Gastroesophageal sphincter (tissue), 4 donors: ENCODE results near the gene MRPL52. TPM values are rescaled to one million over a fixed set of nuclear protein-coding genes. Genes with fewer than 3 reads are reported as not detected.
"Not testable (repeated sequence)": the region's sequence is repeated elsewhere in the genome, so short reads cannot be mapped to it uniquely, and the experiment has no call there.

ENCODE experiments used
- ATAC-seq: fragments of 150-250 bp; one replicate; pipeline ENCODE4 v1.9.1; 2016; ENCODE audit warnings: mild to moderate bottlenecking, moderate library complexity
- H3K27ac ChIP-seq, 4 donors: fragments of 200-600 bp; sonication (generic) in 3 of 4; 1 replicate in 3 of 4; 2 replicates in 1 of 4; pipeline ENCODE4 v1.5.1; 2016 to 2019
- H3K27me3 ChIP-seq: fragments of 200-600 bp; sonication (generic); one replicate; pipeline ENCODE4 v1.5.1; 2019
- H3K36me3 ChIP-seq, 2 donors: fragments of 200-600 bp; sonication (generic); one replicate each; pipeline ENCODE4 v1.5.1; 2019; ENCODE audit warnings: control low read depth in 1 of 2
- H3K4me1 ChIP-seq, 3 donors: fragments of 200-600 bp; sonication (generic); 1 replicate in 2 of 3; 2 replicates in 1 of 3; pipeline ENCODE4 v1.5.1; 2016 to 2019; ENCODE audit warnings: control low read depth in 2 of 3
- H3K4me3 ChIP-seq, 2 donors: fragments of 200-600 bp; sonication (generic); one replicate each; pipeline ENCODE4 v1.5.1; 2019; ENCODE audit warnings: mild to moderate bottlenecking in 1 of 2, moderate library complexity in 1 of 2
- H3K9me3 ChIP-seq, 3 donors: fragments of 200-600 bp; sonication (generic); one replicate each; pipeline ENCODE4 v1.5.1; 2017 to 2019; ENCODE audit warnings: control low read depth in 2 of 3
- EP300 ChIP-seq: sonication (generic); formaldehyde crosslinking; IDR thresholded peaks from one replicate; pipeline ENCODE4 v1.6.1; 2017; ENCODE audit warnings: antibody characterized with exemption, mild to moderate bottlenecking
- POLR2A ChIP-seq, 2 donors: fragments of 450-650 bp; IDR thresholded peaks; one replicate each; pipeline ENCODE4 v1.6.1; 2017; ENCODE audit warnings: antibody characterized with exemption in 2 of 2, mild to moderate bottlenecking in 2 of 2, moderate library complexity in 1 of 2
- POLR2AphosphoS5 ChIP-seq: sonication (generic); formaldehyde crosslinking; IDR thresholded peaks from one replicate; pipeline ENCODE4 v1.6.1; 2017; ENCODE audit warnings: antibody characterized with exemption
- WGBS, 2 donors: methylation state at CpG; one replicate each; pipeline ENCODE4 v1.1.5; 2018; ENCODE audit warnings: low coverage in 1 of 2; 5-methylcytosine and 5-hydroxymethylcytosine counted together
- total RNA-seq, 4 donors: library from RNA; depleted of rRNA; stranded (reverse); fragments of >200 nt; gene quantifications; one replicate each; pipeline ENCODE4 v1.1.0, GENCODE V29; 2016
- TF ChIP-seq, protein P1 (sequence below), 4 experiments: fragments of 200-600 bp in 2 of 4; fragments of 450-650 bp in 2 of 4; sonication (generic) in 1 of 4; IDR thresholded peaks; one replicate each; pipeline ENCODE4 v1.5.1; 2017 to 2019; ENCODE audit warnings: antibody characterized with exemption in 4 of 4, mild to moderate bottlenecking in 2 of 4, moderate library complexity in 2 of 4

The MRPL52 gene
- total RNA-seq, 4 donors from 2014 or later, result 24.4 to 65.0 (median 35.0) TPM

DNA sequence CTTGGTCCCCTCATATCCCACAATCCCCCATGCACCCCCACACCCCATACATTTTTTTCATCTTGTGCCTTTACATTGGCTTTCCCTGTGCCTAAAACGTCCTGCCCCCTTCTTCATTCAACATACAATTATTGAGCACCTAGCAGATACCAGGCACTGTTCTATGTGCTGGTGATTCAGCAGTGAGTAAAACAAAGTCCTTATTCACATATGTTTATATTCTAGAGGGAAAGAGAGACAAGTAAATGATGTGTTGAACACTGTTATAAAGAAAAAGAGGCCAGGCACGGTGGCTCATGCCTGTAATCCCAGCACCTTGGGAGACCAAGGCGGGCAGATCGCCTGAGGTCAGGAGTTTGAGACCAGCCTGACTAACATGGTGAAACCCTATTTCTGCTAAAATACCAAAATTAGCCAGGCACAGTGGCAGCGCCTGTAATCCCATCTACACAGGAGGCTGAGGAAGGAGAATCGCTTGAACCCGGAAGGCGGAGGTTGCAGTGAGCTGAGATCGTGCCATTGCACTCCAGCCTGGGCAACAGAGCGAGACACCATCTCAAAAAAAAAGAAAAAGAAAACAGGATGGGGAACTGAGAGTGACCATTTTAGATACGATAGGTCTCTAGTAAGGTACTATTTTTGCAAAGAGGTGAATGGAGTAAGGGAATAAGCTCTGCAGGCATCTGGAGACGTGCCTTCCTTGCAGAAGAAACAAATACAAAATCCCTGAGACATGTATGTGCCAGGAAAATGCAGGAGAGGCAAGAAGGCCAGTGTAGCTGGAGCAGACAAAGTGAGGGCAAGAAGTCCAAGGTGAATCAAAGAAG, 26.6 kb upstream of the MRPL52 start:
- Histone ChIP-seq H3K36me3 (no peaks in the 10 kb centered on the region), H3K9me3 (no peaks in the 10 kb centered on the region), H3K4me1 (no peaks in the 10 kb centered on the region), H3K27ac (no peak overlapping the region), H3K27me3 (peaks cover 8% of the 10 kb centered on the region), H3K4me3 (no peak overlapping the region)
- TF ChIP-seq, protein P1, sequence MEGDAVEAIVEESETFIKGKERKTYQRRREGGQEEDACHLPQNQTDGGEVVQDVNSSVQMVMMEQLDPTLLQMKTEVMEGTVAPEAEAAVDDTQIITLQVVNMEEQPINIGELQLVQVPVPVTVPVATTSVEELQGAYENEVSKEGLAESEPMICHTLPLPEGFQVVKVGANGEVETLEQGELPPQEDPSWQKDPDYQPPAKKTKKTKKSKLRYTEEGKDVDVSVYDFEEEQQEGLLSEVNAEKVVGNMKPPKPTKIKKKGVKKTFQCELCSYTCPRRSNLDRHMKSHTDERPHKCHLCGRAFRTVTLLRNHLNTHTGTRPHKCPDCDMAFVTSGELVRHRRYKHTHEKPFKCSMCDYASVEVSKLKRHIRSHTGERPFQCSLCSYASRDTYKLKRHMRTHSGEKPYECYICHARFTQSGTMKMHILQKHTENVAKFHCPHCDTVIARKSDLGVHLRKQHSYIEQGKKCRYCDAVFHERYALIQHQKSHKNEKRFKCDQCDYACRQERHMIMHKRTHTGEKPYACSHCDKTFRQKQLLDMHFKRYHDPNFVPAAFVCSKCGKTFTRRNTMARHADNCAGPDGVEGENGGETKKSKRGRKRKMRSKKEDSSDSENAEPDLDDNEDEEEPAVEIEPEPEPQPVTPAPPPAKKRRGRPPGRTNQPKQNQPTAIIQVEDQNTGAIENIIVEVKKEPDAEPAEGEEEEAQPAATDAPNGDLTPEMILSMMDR (IDR thresholded peaks at IDR 0.05), result no peak
- no peak for TF ChIP-seq POLR2AphosphoS5
- no peak for TF ChIP-seq POLR2A (IDR thresholded peaks at IDR 0.05)
- TF ChIP-seq EP300, result no peak
- no peak for ATAC-seq
- 0 to 70% methylated on average over 1 to 9 of the region's 12 CpGs for WGBS, 2 donors

DNA sequence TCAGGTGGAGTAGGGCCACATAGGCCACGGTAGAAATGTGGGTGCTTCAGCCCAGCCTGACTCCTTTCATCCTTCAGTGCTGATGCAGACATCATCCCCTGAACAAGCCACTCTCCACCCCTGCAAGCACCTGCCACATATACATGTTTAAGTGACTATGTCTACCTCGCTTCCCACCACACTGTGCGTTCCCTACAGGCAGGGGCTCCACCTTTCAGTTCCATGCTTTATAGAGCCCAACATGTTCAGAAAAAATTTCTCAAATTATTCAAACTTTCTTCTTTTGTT, 26.1 kb upstream of the MRPL52 start:
- WGBS, 2 donors, result 75 to 90% methylated on average over 1 to 3 of the region's 3 CpGs
- no peak for ATAC-seq
- no peaks in the 10 kb centered on the region for H3K36me3 ChIP-seq
- TF ChIP-seq, protein P1 (IDR thresholded peaks at IDR 0.05), result no peak
- no peak for TF ChIP-seq EP300
- H3K27me3 ChIP-seq, result peaks cover 8% of the 10 kb centered on the region
- no peak overlapping the region for H3K27ac ChIP-seq
- no peak overlapping the region for H3K4me3 ChIP-seq
- H3K4me1 ChIP-seq, result no peaks in the 10 kb centered on the region
- H3K9me3 ChIP-seq, result no peaks in the 10 kb centered on the region

DNA sequence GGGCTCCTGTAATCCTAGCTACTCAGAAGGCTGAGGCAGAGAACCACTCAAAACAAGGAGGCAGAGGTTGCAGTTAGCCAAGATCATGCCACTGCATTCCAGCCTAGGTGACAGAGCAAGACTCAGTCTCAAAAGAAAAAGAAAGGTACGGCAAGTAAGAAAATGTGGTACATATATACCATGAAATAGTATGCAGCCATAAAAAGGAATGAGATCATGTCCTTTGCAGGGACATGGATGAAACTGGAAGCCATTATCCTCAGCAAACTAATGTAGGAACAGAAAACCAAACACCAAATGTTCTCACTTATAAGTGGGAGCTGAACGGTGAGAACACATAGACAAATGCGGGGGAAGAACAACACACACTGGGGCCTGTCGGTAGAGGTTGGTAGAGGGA, 24.5 kb upstream of the MRPL52 start:
- not testable (repeated sequence) for H3K27me3 ChIP-seq, H3K27ac ChIP-seq, H3K4me3 ChIP-seq, H3K4me1 ChIP-seq, ATAC-seq, H3K9me3 ChIP-seq, H3K36me3 ChIP-seq
- 68 to 91% methylated on average over 3 to 4 of the region's 4 CpGs for WGBS, 2 donors

DNA sequence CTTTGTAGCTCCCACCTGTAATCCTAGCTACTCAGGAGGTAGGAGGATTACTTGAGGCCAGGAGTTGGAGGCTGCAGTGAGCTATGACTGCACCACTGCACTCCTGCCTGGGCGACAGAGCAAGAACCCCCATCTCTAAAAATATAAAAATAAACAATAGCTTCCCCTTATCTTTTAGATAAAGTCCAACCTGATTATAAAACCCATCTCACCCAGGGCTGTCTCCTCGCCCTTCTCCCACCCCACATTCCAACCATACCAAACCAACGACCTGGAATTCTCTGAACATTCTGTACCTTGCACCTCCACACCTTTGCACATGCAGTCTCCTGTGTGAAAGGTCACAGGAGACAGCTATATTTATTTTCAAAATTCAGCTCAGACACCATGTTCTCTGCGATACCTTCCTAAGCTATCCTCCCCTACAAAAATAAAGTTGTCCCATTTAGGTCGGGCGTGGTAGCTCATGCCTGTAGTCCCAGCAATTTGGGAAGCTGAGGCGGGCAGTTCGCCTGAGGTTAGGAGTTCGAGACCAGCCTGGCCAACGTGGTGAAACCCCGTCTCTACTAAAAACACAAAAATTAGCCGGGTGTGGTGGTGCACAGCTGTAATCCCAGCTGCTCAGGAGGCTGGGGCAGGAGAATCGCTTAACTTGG, 22.1 kb upstream of the MRPL52 start:
- H3K36me3 ChIP-seq, result no peaks in the 10 kb centered on the region
- H3K9me3 ChIP-seq, result no peaks in the 10 kb centered on the region
- TF ChIP-seq EP300 (no peak), POLR2A (IDR thresholded peaks at IDR 0.05) (no peak), POLR2AphosphoS5 (no peak)
- TF ChIP-seq, protein P1 (IDR thresholded peaks at IDR 0.05), result no peak
- 59 to 80% methylated on average over 5 to 9 of the region's 13 CpGs for WGBS, 2 donors
- no peak for ATAC-seq
- H3K27me3 ChIP-seq, result no peaks in the 10 kb centered on the region
- H3K27ac ChIP-seq, result no peak overlapping the region
- H3K4me1 ChIP-seq, result no peaks in the 10 kb centered on the region
- no peak overlapping the region for H3K4me3 ChIP-seq

DNA sequence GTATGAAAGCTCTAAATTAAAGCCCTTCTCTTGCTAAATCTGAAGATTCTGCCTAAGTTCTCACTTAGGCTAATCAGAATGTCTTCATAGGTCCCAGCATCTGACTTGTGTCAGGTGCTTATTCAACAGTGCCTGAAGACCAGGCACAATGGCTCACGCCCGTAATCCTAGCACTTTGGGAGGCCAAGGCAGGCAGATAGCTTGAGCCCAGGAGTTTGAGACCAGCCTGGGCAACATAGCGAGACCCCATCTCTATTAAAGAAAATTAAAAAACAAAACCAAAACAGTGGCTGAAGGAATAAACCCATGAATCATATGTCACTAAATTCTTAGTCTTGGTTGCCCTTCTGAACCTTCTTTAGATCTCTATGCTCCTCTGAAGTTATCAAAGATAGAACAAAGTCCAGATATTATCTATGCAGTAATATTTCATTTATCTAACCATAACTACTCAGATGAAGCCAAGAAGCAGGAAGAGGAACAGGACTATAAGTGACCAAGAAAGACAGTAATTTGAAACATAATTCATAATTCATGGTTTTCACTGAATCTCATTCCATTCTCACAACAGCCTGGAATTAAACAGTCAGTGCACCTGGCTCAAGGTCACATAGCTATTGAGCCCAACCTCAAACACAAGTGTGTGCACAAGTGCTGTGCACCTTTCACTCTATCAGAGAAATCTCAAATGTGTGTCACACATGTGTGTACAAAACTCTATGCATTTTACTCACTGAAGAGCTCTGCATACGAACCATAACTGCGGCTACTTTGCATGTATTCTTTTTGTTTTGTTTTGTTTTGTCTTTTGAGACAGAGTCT, 21.1 kb upstream of the MRPL52 start:
- Histone ChIP-seq H3K27ac (no peak overlapping the region), H3K4me1 (no peaks in the 10 kb centered on the region), H3K27me3 (no peaks in the 10 kb centered on the region), H3K9me3 (no peaks in the 10 kb centered on the region), H3K36me3 (no peaks in the 10 kb centered on the region), H3K4me3 (no peak overlapping the region)
- no peak for ATAC-seq
- WGBS, 2 donors, result 79 to 96% methylated on average over 3 to 4 of the region's 5 CpGs
- TF ChIP-seq, protein P1 (IDR thresholded peaks at IDR 0.05), result no peak
- TF ChIP-seq EP300 (no peak), POLR2AphosphoS5 (no peak), POLR2A (IDR thresholded peaks at IDR 0.05) (no peak)
